ENCODE data around the gene RTN4R.

Gene RTN4R

DNA sequence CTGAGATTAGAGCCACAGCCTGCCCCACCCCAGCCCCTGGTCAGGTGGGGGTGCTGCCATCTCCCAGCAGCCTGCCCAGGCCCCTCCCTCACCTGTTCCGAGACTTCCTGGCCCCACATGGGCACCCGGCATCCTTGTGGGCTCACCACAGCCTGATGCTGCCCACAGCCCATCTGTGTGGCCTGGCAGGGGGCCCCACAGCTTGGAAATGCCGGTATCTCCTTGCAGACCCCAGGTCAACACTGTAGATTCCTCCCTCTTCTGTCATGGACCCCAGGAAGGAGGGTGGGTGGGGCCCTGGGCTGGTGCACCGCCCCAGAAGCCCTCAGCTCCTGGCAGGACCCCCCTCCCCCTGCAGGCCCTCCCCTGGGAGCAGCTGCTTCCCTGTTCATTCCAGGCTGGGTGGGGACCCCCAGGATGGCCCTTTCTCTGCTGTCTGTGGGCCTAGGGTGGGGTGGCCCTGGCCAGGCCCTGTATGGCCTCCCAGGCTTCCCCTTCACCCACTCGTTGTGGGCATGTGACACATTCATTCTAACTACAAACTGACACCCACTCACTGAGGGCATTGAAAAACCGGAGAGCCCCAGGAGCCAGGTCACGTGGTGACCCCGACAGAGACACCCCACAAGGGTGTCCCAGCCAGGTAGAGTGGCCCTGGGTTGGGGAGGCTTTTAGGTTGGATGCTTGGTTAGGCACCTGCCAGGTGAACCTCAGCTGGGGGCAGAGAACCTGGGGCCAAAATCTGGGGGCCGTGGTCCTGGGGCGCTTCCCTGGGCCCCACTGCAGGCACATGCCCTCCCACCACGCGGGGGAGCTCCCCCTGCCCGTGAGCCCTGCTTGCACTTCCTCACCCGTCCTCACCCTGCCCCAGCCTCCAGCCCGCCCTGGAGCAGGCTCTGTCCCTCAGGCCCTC lies 73.2 kb downstream of the RTN4R start:
- DNase-seq: no peak

DNA sequence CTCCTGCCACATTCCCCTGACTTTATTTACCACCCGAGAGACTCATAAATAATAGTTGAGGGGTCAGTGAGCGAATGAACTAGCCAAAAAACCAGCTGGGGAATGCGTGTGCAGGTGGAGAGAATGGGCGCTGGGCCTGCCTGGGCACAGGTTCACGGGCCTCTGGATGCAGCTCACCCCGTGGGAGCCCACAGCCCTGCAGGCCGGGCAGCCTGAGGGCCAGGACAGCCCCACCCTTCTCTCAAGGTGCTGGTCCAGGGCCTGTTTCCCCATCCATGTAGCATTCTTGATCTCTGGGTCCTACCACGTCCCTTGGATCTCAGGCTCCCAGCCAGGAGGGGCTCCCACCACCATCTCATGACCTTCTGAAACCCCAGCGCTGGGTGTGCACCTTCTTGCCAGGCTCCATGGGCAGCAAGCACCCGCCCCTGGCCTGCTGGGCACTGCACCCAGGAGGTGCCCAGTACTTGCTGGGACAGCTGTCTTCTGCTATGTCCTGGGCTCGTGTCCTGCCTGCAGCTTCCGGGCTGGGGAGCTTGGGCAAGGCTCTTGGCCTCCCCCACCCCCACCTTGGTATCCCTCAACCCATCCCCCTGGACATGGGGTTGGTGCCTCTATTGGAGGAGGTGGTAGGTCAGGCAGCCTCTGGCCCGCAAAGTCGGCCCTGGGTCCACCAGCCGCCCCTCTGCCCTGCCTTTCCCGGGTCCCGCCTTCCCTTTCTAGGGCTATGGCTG lies 74.2 kb downstream of the RTN4R start:
- DNase-seq: no peak

- DNase-seq: no peak
These were observed 75.0 kb downstream of the RTN4R start for GRCh38 chr22:20192972-20193760.

DNA sequence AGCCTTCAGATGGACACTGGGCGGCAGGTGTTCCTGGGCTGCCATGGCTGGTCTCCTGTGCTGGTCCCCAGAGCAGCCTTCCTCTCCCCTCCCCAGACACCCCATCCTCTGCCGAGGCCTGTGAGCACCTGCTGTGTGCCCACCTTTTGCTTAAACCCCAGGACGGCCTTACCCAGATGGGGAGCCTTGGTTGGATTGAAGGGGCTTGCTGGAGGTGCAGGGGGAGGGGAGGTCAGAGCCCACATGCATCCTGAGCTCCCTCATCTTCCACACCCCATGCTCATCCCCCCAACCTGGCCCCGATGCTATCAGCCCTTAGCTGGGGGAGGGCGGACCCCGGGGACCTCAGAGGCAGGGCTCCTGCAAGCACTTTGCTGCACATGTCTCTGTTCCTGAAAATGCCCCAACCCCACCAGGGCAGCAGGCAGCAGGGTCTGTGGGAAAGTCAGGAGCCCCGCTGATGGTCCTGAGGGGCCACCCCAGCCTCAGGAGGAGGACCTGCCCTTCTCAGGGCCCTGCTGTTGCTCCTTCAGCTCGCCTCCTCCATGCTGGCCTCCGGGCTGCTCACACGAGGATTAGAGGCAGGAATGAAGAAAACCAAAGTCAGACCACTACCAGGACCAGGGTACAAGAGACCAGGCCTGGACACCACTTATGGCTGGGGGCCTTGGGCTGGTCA lies 75.7 kb downstream of the RTN4R start:
- DNase-seq: no peak

DNA sequence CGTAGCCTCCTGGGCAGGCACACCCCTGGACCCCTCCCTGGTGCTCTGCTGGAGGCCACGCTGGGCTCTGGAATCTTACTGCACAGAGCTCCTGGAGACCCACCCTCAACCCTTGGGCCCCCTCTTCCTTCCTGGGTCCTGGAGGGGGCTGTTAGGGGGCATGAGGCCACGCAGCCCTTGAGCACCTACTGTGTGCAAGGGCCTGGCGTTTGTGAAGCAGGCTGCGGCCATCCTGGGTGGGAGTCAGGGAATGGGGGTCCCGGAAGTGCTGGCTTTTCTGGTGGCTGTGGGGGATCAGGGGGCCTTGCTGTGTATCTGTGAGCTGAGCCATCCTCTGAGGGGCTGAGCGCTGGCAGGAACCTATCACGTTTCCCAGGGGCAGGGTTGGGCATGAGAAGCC lies 76.3 kb downstream of the RTN4R start:
- DNase-seq: no peak

All from NCI-H2171 (cell line).